ENCODE data around the gene PRKCE. TPM values are rescaled to one million over a fixed set of nuclear protein-coding genes. Genes with fewer than 3 reads are reported as not detected.

Gene PRKCE
- total RNA-seq, 1 donor from 2014 or later, result 23.6 TPM

DNA sequence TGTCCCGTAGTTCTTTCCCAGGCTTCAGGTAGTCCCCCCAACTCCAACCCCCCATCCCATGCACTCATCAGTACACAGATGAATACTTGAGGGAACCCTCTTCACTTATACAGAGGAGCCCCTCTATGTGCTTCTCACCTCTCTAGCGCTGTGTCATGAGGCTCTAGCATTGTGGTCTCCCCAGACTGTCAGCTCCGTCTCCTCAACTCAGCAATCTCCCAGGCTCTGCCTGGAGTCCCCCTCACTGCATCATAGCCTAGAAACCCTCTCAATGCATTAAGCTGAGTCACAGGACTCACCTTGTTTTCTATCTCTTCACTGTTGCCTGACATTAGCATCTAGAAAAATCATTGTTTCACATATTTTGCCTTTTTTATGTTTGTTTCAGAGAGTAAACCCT, 20.2 kb upstream of the PRKCE start:
- no peak for DNase-seq (ENCODE audit: low read depth in 2 of 2)

DNA sequence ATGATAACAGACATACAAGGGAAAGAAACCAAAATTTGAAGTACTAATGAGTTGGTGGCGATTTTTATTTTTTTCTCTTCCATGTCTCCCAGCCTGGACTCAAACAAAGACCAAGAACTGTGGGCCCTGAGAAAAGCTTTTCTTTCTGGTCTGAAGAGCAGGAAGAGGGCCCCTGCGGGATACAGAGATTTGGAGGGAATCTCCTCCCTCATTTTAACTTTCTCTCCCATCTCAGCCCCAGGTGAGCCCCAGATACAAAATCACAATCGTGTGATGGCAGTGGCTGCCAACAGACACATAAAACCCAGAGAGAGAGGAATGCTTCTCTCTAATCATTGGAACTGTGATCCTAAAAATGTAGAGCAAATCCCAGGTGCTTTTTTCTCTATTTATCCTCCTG, 19.5 kb upstream of the PRKCE start:
- DNase-seq (ENCODE audit: low read depth in 2 of 2), result no peak

- no peak for DNase-seq (ENCODE audit: low read depth in 2 of 2)
Observed at GRCh38 chr2:45634223-45634622, 17.3 kb upstream of the PRKCE start.

GRCh38 chr2:45636008-45636407, 15.5 kb upstream of the PRKCE start:
- DNase-seq (ENCODE audit: low read depth in 2 of 2), result no peak

DNA sequence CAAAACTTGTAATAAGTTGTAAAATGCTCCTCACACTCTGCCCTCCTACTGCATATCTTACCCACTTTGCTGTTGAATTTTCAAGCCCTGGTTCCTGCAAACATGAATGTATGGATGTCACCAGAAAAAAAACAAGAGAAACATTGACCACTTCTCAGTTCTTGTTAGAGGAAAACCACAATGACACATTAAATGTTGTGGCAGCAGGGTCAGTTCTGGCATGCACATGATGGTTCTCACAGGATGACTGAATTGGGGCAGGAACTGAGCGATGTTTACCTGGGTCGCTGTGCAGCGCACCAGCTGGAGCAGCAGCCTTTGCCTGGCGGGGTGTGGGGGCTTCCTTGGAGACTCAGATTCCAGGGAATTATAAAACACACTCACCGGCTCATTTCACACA, 14.0 kb upstream of the PRKCE start:
- DNase-seq (ENCODE audit: low read depth in 2 of 2), result peak; percentile 29 to 61

GRCh38 chr2:45640576-45640975, 10.9 kb upstream of the PRKCE start:
- DNase-seq (ENCODE audit: low read depth in 2 of 2), result no peak

DNA sequence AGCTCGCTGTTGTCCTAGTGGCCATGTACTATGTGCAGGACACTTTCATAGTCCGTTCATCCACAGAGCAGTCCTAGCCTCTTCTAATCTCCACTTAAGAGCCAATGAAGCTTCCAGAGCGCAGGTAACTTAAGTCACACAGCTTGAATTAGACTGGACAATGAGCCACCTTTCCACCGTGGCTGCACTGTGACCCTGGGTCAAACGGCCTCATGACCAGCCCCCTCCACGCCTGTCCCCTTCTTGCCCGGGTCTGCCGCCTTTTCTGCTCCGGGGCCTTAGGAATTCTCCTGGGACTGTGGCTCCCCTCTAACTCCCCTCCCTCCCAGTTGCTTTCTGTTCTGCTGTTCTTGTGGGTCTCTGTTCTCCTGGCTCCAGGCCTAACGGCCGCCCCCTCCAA, 8.4 kb upstream of the PRKCE start:
- DNase-seq (ENCODE audit: low read depth in 2 of 2), result peak; percentile 14 to 16

DNA sequence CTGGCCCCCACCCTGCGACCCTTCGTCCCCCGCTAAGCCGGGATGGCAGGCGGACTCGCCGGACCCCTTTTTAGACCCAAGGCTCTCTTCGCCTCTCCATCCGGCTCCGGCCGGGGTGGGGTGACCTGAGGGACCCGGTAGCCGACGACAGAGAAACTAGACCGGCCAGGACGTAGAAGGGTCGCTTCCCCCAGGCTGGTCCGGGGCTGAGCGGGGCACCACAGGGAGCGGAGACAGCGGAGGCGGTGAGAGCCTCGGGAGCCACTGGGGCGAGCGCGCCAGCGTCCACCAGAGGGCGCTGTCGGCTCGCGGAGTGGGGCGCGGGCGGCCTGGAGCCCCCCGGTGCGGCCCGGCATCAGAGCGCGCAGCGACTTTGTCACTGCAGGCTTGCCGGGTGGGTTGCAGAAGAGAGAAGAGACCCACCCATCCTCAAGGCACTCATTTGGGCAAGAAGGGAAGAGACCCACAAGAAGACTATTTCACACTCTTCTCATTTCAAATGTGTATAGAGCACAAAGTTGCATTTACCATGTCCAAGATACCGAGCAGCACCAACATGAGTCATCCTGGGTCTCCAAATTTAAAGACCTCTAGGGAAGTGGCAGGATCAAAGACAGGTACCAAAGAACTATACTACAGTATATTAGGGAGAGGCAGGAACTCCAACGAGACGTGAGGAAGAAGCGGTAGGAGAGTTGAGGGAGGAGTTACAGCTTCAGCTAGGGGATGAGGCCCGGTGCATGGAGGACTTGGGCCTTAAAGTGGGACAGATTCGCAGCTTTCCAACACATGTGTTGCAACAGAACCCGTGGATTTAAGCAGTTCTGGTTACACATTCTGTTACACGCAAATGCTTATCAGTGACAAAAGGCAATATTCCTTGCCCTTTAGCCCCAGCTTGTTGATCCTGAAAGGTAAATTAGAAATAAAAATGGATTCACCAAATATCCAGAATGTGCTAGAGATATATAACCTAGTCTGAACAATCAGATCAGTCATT, 7.6 kb upstream of the PRKCE start:
- DNase-seq (ENCODE audit: low read depth in 2 of 2), result peak; percentile 60 to 73

- no peak for DNase-seq (ENCODE audit: low read depth in 2 of 2)
Observed at GRCh38 chr2:45646289-45646688, 5.2 kb upstream of the PRKCE start.

- no peak for DNase-seq (ENCODE audit: low read depth in 2 of 2)
Observed at GRCh38 chr2:45647356-45647755, 4.1 kb upstream of the PRKCE start.

DNA sequence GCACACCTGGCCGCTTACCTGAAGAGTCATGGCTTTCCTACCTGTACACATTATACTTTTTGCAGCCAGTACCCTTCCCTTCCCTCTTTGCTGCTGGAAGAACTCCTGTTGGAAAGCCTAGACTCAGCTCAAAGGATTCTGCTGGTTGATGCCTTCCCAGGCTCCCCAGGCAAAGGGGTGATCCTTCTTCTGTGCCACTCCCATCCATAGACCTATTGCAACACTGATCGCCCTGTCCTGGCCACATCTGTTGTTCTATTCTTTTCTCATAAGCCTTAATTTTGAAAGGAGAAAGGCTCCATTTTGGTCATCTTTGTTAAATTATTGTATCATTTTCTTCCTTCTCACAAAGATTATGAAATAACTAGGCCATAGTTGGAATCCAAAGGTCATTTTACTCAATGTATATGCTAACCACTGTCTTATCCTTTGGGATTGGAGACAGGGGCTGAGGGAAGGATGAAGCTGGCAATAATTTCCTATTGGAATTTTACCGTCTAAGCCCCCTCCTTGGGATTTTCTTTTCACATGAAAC, 3.4 kb upstream of the PRKCE start:
- DNase-seq (ENCODE audit: low read depth in 2 of 2), result no peak

- no peak for DNase-seq (ENCODE audit: low read depth in 2 of 2)
Observed at GRCh38 chr2:45648636-45649035, 2.8 kb upstream of the PRKCE start.

- DNase-seq (ENCODE audit: low read depth in 2 of 2), result peak; percentile 52 to 55
Observed at GRCh38 chr2:45649462-45649857, 2.0 kb upstream of the PRKCE start.

GRCh38 chr2:45649858-45650811, 1.3 kb upstream of the PRKCE start:
- DNase-seq (ENCODE audit: low read depth in 2 of 2), result peak; percentile 53 to 67

DNA sequence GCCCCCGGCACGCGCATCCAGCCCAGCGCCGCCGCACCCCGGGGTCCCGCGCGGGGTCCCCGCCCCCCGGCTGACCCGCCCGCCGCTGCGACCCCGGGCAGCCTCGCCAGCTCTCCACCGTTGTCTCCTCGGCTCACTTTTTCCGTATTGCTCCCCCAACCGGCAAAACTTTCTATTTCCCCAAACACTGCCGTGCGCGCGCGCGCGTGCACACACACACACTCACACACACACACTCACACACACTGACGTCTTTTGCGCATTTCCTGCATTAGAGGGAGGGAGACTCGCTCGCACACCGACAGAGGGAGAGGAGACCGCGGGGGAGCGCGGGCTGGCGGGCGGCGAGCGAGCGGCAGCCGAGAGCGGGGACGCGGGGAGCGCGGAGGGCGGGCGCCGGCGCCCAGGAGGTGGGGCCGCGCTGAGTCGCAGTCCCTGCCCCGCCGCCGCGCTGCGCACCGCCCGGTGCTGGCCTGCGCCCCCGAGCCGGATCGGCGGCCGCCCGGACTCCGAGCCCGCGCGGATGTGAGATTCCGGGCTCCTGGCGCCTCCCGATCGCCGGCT, 542 bp upstream of the PRKCE start:
- peak; percentile 98 to 99 for DNase-seq (ENCODE audit: low read depth in 2 of 2)

DNA sequence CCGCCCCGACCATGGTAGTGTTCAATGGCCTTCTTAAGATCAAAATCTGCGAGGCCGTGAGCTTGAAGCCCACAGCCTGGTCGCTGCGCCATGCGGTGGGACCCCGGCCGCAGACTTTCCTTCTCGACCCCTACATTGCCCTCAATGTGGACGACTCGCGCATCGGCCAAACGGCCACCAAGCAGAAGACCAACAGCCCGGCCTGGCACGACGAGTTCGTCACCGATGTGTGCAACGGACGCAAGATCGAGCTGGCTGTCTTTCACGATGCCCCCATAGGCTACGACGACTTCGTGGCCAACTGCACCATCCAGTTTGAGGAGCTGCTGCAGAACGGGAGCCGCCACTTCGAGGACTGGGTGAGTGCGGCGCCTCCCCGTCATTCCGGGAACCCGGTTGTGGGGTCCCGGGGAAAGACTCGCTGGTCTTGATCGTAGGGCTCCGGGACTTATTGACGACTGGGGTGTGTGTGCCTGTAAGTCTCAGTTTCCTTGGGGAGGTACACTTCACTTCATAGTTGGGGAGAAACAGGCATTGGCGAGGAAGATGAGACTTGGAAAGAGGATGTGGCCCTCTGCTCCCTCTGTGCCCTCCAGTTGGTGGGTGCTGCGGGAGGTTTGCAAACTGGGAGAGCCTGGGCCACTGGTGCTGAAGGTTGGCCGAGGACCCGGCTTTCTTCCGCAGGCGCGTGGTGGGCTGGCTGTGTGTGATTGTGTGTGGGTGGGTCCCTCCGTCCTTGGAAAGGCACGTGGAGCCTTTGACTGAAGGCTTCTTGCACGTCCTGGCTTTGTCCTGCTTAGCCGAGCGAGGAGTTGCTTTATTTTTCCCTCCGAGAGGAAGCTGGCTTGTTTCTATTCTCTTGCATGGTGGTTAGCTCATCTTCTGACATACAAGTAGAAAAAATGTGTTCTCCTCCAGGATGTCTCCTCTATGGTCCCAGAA, 886 bp downstream of the PRKCE start:
- peak; percentile 27 to 60 for DNase-seq (ENCODE audit: low read depth in 2 of 2)

DNA sequence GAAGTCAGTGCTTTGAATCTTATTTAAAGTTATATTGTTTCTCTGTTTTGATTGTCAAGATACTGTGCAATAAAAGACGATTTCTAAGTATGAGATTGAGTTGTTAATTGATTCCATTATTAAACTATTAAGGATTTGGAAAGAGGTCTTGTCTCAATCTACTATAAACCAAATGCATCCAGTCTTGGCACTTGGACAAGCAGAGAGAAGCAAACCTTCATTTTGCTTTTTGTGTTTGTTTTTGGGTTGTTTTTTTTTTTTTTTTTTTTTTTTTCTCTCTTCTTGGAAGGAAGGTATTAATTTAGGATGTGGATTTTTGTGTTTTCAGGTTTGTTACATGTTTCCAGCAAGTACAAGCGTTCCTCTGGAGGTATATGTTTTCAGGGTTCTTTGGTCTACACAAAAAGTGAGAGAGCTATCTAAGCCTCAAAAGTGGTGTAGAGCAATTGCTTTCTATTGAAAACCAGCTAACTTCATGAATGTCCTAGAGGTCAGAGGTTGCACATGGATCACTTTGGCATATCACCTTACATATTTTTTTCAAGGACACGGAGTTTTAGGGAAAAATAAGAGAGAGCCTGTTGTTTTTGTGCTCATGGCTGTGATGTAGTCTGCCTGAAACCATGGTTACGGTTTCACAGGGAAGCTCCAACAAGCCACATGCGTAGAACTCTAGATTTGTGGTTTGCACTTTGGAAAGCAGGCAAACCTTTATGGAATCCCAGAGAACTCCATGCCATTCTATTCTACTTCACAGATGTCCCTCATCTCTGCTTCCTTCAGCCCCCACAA, 1.8 kb downstream of the PRKCE start:
- peak in 1 of 2 donors; percentile 41 for DNase-seq (ENCODE audit: low read depth in 2 of 2)

DNA sequence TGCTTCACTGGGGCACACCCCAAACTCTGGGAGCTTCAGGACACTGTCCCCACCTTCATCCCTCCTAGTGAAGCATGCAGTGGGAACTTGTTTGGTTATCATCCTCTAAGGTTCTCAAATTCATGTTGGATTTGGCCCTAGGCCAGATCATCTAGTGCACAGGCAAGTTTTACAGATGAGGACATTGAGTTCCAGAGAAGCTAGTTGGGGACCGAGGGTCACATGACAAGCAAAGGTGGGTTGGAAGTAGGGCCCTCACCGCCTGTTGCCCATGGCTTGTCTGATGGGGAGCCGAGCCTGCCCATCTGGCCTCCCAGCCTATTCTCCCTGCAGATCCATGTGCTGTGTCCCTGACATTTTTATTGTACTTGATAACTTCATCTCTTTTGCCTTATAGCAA, 2.8 kb downstream of the PRKCE start:
- no peak for DNase-seq (ENCODE audit: low read depth in 2 of 2)

DNA sequence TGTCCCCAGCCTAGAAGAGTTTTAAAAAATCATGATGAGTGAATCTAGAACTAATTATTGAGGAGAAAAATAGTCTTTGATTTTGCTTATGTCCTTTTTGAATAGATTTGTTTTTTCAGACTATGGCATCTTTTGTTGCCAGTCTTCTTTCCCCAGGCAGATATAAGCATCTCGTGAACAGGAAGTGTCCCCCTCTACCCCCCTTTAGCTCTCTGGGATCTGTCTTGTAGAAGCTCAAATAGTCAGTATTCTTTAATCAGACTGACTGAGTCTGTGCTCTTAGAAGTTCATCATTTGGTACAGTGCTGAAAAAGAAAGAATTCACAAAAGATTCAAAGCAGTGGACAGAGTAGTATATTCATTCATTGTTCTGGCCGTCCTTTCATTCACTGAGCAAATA, 10.4 kb downstream of the PRKCE start:
- DNase-seq (ENCODE audit: low read depth in 2 of 2), result no peak
